Neural progenitor cell (in vitro differentiated cells): ENCODE data around the gene SYT7. TPM values are rescaled to one million over a fixed set of nuclear protein-coding genes. Genes with fewer than 3 reads are reported as not detected.

Source experiments
- DNase-seq: peaks from one replicate; pipeline ENCODE4 v3.0.0-alpha.2; 2016; ENCODE audit warnings: low spot score
- H2AFZ ChIP-seq: fragments of 200-600 bp; sonication (generic); replicated peaks from 2 replicates; pipeline ENCODE4 v1.6.1; 2016; ENCODE audit warnings: antibody characterized with exemption
- H3F3A ChIP-seq: fragments of 200-600 bp; sonication (generic); 2 replicates; pipeline ENCODE4 v1.6.1; 2016; ENCODE audit warnings: antibody characterized with exemption, low read depth
- H3K27ac ChIP-seq: fragments of 200-600 bp; sonication (generic); 2 replicates; pipeline ENCODE4 v1.5.1; 2016; ENCODE audit warnings: mild to moderate bottlenecking
- H3K27me3 ChIP-seq: fragments of 200-600 bp; sonication (generic); 2 replicates; pipeline ENCODE4 v1.6.1; 2016; ENCODE audit warnings: mild to moderate bottlenecking, moderate library complexity
- H3K36me3 ChIP-seq: fragments of 200-600 bp; sonication (generic); 2 replicates; pipeline ENCODE4 v1.5.1; 2016
- H3K4me1 ChIP-seq: fragments of 200-600 bp; sonication (generic); 2 replicates; pipeline ENCODE4 v1.6.1; 2016; ENCODE audit warnings: mixed run types
- H3K4me2 ChIP-seq: fragments of 200-600 bp; sonication (generic); 2 replicates; pipeline ENCODE4 v1.6.1; 2016
- H3K4me3 ChIP-seq: fragments of 200-600 bp; sonication (generic); 2 replicates; pipeline ENCODE4 v1.5.1; 2016
- H3K79me2 ChIP-seq: fragments of 200-600 bp; sonication (generic); 2 replicates; pipeline ENCODE4 v1.6.1; 2016; ENCODE audit warnings: low read depth
- H3K9ac ChIP-seq: fragments of 200-600 bp; sonication (generic); 2 replicates; pipeline ENCODE4 v1.6.1; 2016
- H3K9me3 ChIP-seq: fragments of 200-600 bp; sonication (generic); 2 replicates; pipeline ENCODE4 v1.5.1; 2016; ENCODE audit warnings: low read depth
- H4K20me1 ChIP-seq: fragments of 200-600 bp; sonication (generic); 2 replicates; pipeline ENCODE4 v1.6.1; 2016; ENCODE audit warnings: low read depth
- H3K27ac Mint-ChIP-seq: 3 replicates; pipeline ENCODE4 v1.8.0; 2021; ENCODE audit warnings: mixed read lengths
- H3K27me3 Mint-ChIP-seq: 2 replicates; pipeline ENCODE4 v1.8.0; 2022; ENCODE audit warnings: low read depth, mild to moderate bottlenecking, inconsistent platforms, moderate library complexity, mixed read lengths; ENCODE audit not compliant: insufficient read depth
- H3K36me3 Mint-ChIP-seq: 3 replicates; pipeline ENCODE4 v1.8.0; 2021; ENCODE audit warnings: mixed read lengths
- H3K4me1 Mint-ChIP-seq: 3 replicates; pipeline ENCODE4 v1.8.0; 2021; ENCODE audit warnings: mixed read lengths
- H3K4me3 Mint-ChIP-seq: 3 replicates; pipeline ENCODE4 v1.8.0; 2021; ENCODE audit warnings: mild to moderate bottlenecking, moderate library complexity, mixed read lengths
- H3K9me3 Mint-ChIP-seq: 3 replicates; pipeline ENCODE4 v1.8.0; 2020; ENCODE audit warnings: mixed read lengths
- EZH2 ChIP-seq: fragments of 200-600 bp; sonication (generic); IDR thresholded peaks from 2 replicates; pipeline ENCODE4 v1.6.1; 2017; ENCODE audit warnings: antibody characterized with exemption, mild to moderate bottlenecking, moderate library complexity
- EZH2phosphoT487 ChIP-seq: fragments of 200-600 bp; sonication (generic); IDR thresholded peaks from 2 replicates; pipeline ENCODE4 v1.6.1; 2017; ENCODE audit warnings: antibody characterized with exemption
- total RNA-seq: library from RNA; depleted of rRNA; stranded (reverse); fragments of >200 nt; gene quantifications from 2 replicates; pipeline ENCODE4 v1.2.3, GENCODE V29; 2015; ENCODE audit warnings: low replicate concordance
- TF ChIP-seq, protein P1 (sequence below): fragments of 200-600 bp; sonication (generic); IDR thresholded peaks from 2 replicates; pipeline ENCODE4 v1.5.1; 2017; ENCODE audit warnings: antibody characterized with exemption, mild to moderate bottlenecking

The SYT7 gene
- total RNA-seq, 1 donor from 2014 or later, result 0.73 TPM

- Mint-ChIP-seq H3K36me3 (peaks cover 2% of the 10 kb centered on the region), H3K9me3 (no peaks in the 10 kb centered on the region), H3K4me3 (peak overlapping the region; percentile 63), H3K27ac (no peak overlapping the region), H3K27me3 (peaks cover 8% of the 10 kb centered on the region), H3K4me1 (peaks cover 38% of the 10 kb centered on the region)
- TF ChIP-seq, protein P1, sequence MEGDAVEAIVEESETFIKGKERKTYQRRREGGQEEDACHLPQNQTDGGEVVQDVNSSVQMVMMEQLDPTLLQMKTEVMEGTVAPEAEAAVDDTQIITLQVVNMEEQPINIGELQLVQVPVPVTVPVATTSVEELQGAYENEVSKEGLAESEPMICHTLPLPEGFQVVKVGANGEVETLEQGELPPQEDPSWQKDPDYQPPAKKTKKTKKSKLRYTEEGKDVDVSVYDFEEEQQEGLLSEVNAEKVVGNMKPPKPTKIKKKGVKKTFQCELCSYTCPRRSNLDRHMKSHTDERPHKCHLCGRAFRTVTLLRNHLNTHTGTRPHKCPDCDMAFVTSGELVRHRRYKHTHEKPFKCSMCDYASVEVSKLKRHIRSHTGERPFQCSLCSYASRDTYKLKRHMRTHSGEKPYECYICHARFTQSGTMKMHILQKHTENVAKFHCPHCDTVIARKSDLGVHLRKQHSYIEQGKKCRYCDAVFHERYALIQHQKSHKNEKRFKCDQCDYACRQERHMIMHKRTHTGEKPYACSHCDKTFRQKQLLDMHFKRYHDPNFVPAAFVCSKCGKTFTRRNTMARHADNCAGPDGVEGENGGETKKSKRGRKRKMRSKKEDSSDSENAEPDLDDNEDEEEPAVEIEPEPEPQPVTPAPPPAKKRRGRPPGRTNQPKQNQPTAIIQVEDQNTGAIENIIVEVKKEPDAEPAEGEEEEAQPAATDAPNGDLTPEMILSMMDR, result no peak
- TF ChIP-seq EZH2phosphoT487 (no peak), EZH2 (no peak)
- Histone ChIP-seq H3K4me3 (no peak overlapping the region), H3K27me3 (no peaks in the 10 kb centered on the region), H3K9ac (no peak overlapping the region), H3K27ac (no peak overlapping the region), H3K4me2 (no peak overlapping the region), H3K9me3 (no peaks in the 10 kb centered on the region), H4K20me1 (no peaks in the 10 kb centered on the region), H3K4me1 (peaks cover 26% of the 10 kb centered on the region), H3F3A (no peaks in the 10 kb centered on the region), H2AFZ (no peak overlapping the region), H3K36me3 (no peaks in the 10 kb centered on the region), H3K79me2 (no peaks in the 10 kb centered on the region)
- DNase-seq, result no peak
Observed at GRCh38 chr11:61539006-61539405, 41.9 kb downstream of the SYT7 start.

- peaks cover 38% of the 10 kb centered on the region for H3K4me1 Mint-ChIP-seq
- no peak overlapping the region for H3K27ac ChIP-seq
- no peak overlapping the region for H3K27ac Mint-ChIP-seq
- no peak overlapping the region for H3K4me3 Mint-ChIP-seq
- no peaks in the 10 kb centered on the region for H3K27me3 ChIP-seq
- H3K79me2 ChIP-seq, result no peaks in the 10 kb centered on the region
- H3K4me1 ChIP-seq, result peaks cover 26% of the 10 kb centered on the region
- no peak for DNase-seq
- no peak overlapping the region for H3K9ac ChIP-seq
- TF ChIP-seq EZH2phosphoT487, result no peak
- TF ChIP-seq, protein P1, result no peak
- TF ChIP-seq EZH2, result no peak
- H2AFZ ChIP-seq, result no peak overlapping the region
- peaks cover 7% of the 10 kb centered on the region for H3K27me3 Mint-ChIP-seq
- no peak overlapping the region for H3K4me2 ChIP-seq
- H3K9me3 ChIP-seq, result no peaks in the 10 kb centered on the region
- H4K20me1 ChIP-seq, result no peaks in the 10 kb centered on the region
- H3K36me3 ChIP-seq, result no peaks in the 10 kb centered on the region
- H3F3A ChIP-seq, result no peaks in the 10 kb centered on the region
- no peak overlapping the region for H3K4me3 ChIP-seq
- no peaks in the 10 kb centered on the region for H3K9me3 Mint-ChIP-seq
- H3K36me3 Mint-ChIP-seq, result peaks cover 2% of the 10 kb centered on the region
Observed at GRCh38 chr11:61538636-61538961, 42.3 kb downstream of the SYT7 start.

GRCh38 chr11:61537326-61537725, 43.5 kb downstream of the SYT7 start:
- Histone ChIP-seq H3K9ac (no peak overlapping the region), H4K20me1 (no peaks in the 10 kb centered on the region), H3K36me3 (no peaks in the 10 kb centered on the region), H3K9me3 (no peaks in the 10 kb centered on the region), H3K4me3 (no peak overlapping the region), H3K27ac (no peak overlapping the region), H3K4me2 (no peak overlapping the region), H2AFZ (no peak overlapping the region), H3K4me1 (peaks cover 20% of the 10 kb centered on the region), H3K27me3 (no peaks in the 10 kb centered on the region), H3F3A (no peaks in the 10 kb centered on the region), H3K79me2 (no peaks in the 10 kb centered on the region)
- Mint-ChIP-seq H3K4me3 (no peak overlapping the region), H3K9me3 (no peaks in the 10 kb centered on the region), H3K36me3 (peaks cover 2% of the 10 kb centered on the region), H3K27me3 (peaks cover 6% of the 10 kb centered on the region), H3K4me1 (peaks cover 36% of the 10 kb centered on the region), H3K27ac (no peak overlapping the region)
- TF ChIP-seq EZH2 (no peak), EZH2phosphoT487 (no peak)
- TF ChIP-seq, protein P1, result no peak
- no peak for DNase-seq
